Prostate gland (tissue), 2 donors: Measurements from ENCODE around the gene P2RX1. TPM values are rescaled to one million over a fixed set of nuclear protein-coding genes. Genes with fewer than 3 reads are reported as not detected.

ENCODE experiments used
- DNase-seq: peaks from one replicate; pipeline ENCODE4 v3.0.0-alpha.2; 2019; ENCODE audit warnings: low spot score
- H3K27ac ChIP-seq, 2 donors: fragments of 200-600 bp; sonication (generic); 2 replicates each; pipeline ENCODE4 v1.5.1; 2017 to 2019
- H3K27me3 ChIP-seq: fragments of 200-600 bp; sonication (generic); replicated peaks from 2 replicates; pipeline ENCODE4 v1.5.1; 2019; ENCODE audit not compliant: insufficient read depth
- H3K36me3 ChIP-seq, 2 donors: fragments of 200-600 bp; sonication (generic); 1 replicate in 1 of 2; 2 replicates in 1 of 2; pipeline versions ENCODE4 v1.5.1 to v1.8.1; 2017 to 2019
- H3K4me1 ChIP-seq: fragments of 200-600 bp; sonication (generic); replicated peaks from 2 replicates; pipeline ENCODE4 v1.5.1; 2019
- H3K4me3 ChIP-seq, 2 donors: fragments of 200-600 bp; sonication (generic); 2 replicates each; pipeline ENCODE4 v1.5.1; 2017 to 2019
- H3K9me3 ChIP-seq: fragments of 200-600 bp; sonication (generic); 2 replicates; pipeline ENCODE4 v1.5.1; 2017
- CTCF ChIP-seq, 4 experiments: fragments of 200-600 bp in 2 of 4; fragments of 450-650 bp in 2 of 4; sonication (generic) in 2 of 4; IDR thresholded peaks; 1 replicate in 3 of 4; 2 replicates in 1 of 4; pipeline ENCODE4 v1.5.1; 2016 to 2019; ENCODE audit warnings: antibody characterized with exemption in 4 of 4, mild to moderate bottlenecking in 2 of 4, moderate library complexity in 2 of 4
- POLR2A ChIP-seq: fragments of 450-650 bp; IDR thresholded peaks from one replicate; pipeline ENCODE4 v1.6.1; 2016; ENCODE audit warnings: antibody characterized with exemption, mild to moderate bottlenecking
- POLR2AphosphoS5 ChIP-seq: sonication (generic); formaldehyde crosslinking; IDR thresholded peaks from one replicate; pipeline ENCODE4 v1.6.1; 2017; ENCODE audit warnings: antibody characterized with exemption
- WGBS: methylation state at CpG from one replicate; pipeline ENCODE4 v1.1.5; 2018; 5-methylcytosine and 5-hydroxymethylcytosine counted together
- intact Hi-C: fragments of 100-400 bp; cut with DNase I; formaldehyde crosslinking; loops from one replicate; pipeline ENCODE4 v1.14.2; 2022
- total RNA-seq, 2 donors: library from RNA; depleted of rRNA; stranded (reverse); fragments of >200 nt; gene quantifications; one replicate each; pipeline ENCODE4 v1.1.0, GENCODE V29; 2016

Gene P2RX1
- total RNA-seq, 2 donors from 2014 or later = 3.8 to 22.5 TPM

- H3K9me3 ChIP-seq = no peaks in the 10 kb centered on the region
- no peaks in the 10 kb centered on the region for H3K4me1 ChIP-seq
- intact Hi-C loops = no loop called here
- no peak for DNase-seq
- H3K36me3 ChIP-seq = no peaks in the 10 kb centered on the region
- WGBS = 44% methylated on average over 5 of the region's 5 CpGs
- H3K27me3 ChIP-seq = no peaks in the 10 kb centered on the region
- TF ChIP-seq POLR2AphosphoS5 = no peak
- no peak for TF ChIP-seq CTCF (IDR thresholded peaks at IDR 0.05)
- no peak for TF ChIP-seq POLR2A
- no peak overlapping the region for H3K27ac ChIP-seq
- no peak overlapping the region for H3K4me3 ChIP-seq
These were observed 37.1 kb downstream of the P2RX1 start for GRCh38 chr17:3879186-3879585.

- WGBS = 88% methylated on average over 8 of the region's 8 CpGs
These were observed 39.0 kb downstream of the P2RX1 start for GRCh38 chr17:3877220-3877619.

GRCh38 chr17:3875317-3875716 lies 40.9 kb downstream of the P2RX1 start:
- 95% methylated on average over 7 of the region's 7 CpGs for WGBS

More at GRCh38 chr17:3877220-3877619, 39.0 kb downstream of the P2RX1 start:
- Histone ChIP-seq H3K4me1 (no peaks in the 10 kb centered on the region), H3K27me3 (no peaks in the 10 kb centered on the region), H3K27ac (no peak overlapping the region), H3K4me3 (no peak overlapping the region), H3K9me3 (no peaks in the 10 kb centered on the region), H3K36me3 (no peaks in the 10 kb centered on the region)
- DNase-seq = no peak
- intact Hi-C loops = no loop called here
- TF ChIP-seq POLR2A = no peak
- no peak for TF ChIP-seq POLR2AphosphoS5
- no peak for TF ChIP-seq CTCF (IDR thresholded peaks at IDR 0.05)

GRCh38 chr17:3873862-3874261 lies 42.4 kb downstream of the P2RX1 start:
- no peaks in the 10 kb centered on the region for H3K36me3 ChIP-seq
- no peak overlapping the region for H3K4me3 ChIP-seq
- H3K9me3 ChIP-seq = no peaks in the 10 kb centered on the region
- H3K27me3 ChIP-seq = no peaks in the 10 kb centered on the region
- intact Hi-C loops = no loop called here
- no peak overlapping the region for H3K27ac ChIP-seq
- 90% methylated on average over 10 of the region's 10 CpGs for WGBS
- H3K4me1 ChIP-seq = no peaks in the 10 kb centered on the region
- no peak for DNase-seq
- TF ChIP-seq POLR2AphosphoS5 (no peak), POLR2A (no peak), CTCF (IDR thresholded peaks at IDR 0.05) (no peak)

More at GRCh38 chr17:3875317-3875716, 40.9 kb downstream of the P2RX1 start:
- intact Hi-C loops = no loop called here
- no peaks in the 10 kb centered on the region for H3K4me1 ChIP-seq
- no peaks in the 10 kb centered on the region for H3K27me3 ChIP-seq
- H3K36me3 ChIP-seq = no peaks in the 10 kb centered on the region
- H3K4me3 ChIP-seq = no peak overlapping the region
- no peak for DNase-seq
- H3K27ac ChIP-seq = no peak overlapping the region
- H3K9me3 ChIP-seq = no peaks in the 10 kb centered on the region
- TF ChIP-seq POLR2A (no peak), POLR2AphosphoS5 (no peak), CTCF (IDR thresholded peaks at IDR 0.05) (no peak)

GRCh38 chr17:3870871-3871306 lies 45.4 kb downstream of the P2RX1 start:
- Histone ChIP-seq H3K36me3 (no peaks in the 10 kb centered on the region), H3K9me3 (no peaks in the 10 kb centered on the region), H3K4me1 (no peaks in the 10 kb centered on the region), H3K27me3 (no peaks in the 10 kb centered on the region), H3K27ac (no peak overlapping the region), H3K4me3 (no peak overlapping the region)
- WGBS = 31% methylated on average over 11 of the region's 11 CpGs
- DNase-seq = no peak
- intact Hi-C loops = no loop called here
- TF ChIP-seq POLR2AphosphoS5 = no peak
- TF ChIP-seq POLR2A = no peak
- TF ChIP-seq CTCF (IDR thresholded peaks at IDR 0.05) = no peak
